ENCODE results near the gene SPG21.

The SPG21 gene

GRCh38 chr15:65033659-65034269 is 44.0 kb upstream of the SPG21 start:
- Histone ChIP-seq H3K36me3 (ENCODE audit: control insufficient read depth, insufficient read depth, low read length) (no peaks in the 10 kb centered on the region), H3K4me3 (replicated peaks; ENCODE audit: low read depth, low read length) (no peak overlapping the region), H3K27me3 (replicated peaks; ENCODE audit: control insufficient read depth, insufficient read depth, low read length) (no peaks in the 10 kb centered on the region)
- peak; percentile 71 for TF ChIP-seq CTCF (IDR thresholded peaks at IDR 0.05; ENCODE audit: insufficient read depth, low read length, poor library complexity, severe bottlenecking)
- DNase-seq (ENCODE audit: extremely low read depth, insufficient read length), result no peak

- Histone ChIP-seq H3K4me3 (replicated peaks; ENCODE audit: low read depth, low read length) (no peak overlapping the region), H3K36me3 (ENCODE audit: control insufficient read depth, insufficient read depth, low read length) (no peaks in the 10 kb centered on the region), H3K27me3 (replicated peaks; ENCODE audit: control insufficient read depth, insufficient read depth, low read length) (no peaks in the 10 kb centered on the region)
- TF ChIP-seq CTCF (IDR thresholded peaks at IDR 0.05; ENCODE audit: insufficient read depth, low read length, poor library complexity, severe bottlenecking), result peak; percentile 74
- peak; percentile 49 for DNase-seq (ENCODE audit: extremely low read depth, insufficient read length)
These were observed 43.3 kb upstream of the SPG21 start for GRCh38 chr15:65032801-65033537.

DNA sequence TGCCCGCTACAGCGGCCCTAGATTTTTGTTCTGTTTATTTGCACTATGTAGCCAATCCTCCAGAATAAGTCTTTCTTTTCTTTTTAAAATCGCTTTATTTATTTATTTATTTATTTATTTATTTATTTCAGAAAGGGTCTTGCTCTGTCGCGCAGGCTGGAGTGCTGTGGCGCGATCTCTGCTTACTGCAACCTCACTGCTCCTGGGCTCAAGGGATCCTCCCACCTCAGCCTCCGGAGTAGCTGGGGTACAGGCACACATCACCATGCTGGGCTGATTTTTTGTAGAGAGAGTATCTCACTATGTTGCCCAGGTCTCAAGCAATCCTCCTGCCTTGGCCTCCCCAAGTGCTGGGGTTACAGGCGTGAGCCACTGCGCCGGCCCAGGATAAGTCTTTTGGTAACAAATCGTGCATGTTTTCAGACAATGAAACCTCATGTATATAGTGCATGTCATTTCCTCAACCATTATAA is 40.1 kb upstream of the SPG21 start:
- TF ChIP-seq CTCF (IDR thresholded peaks at IDR 0.05; ENCODE audit: insufficient read depth, low read length, poor library complexity, severe bottlenecking), result no peak
- Histone ChIP-seq H3K4me3 (replicated peaks; ENCODE audit: low read depth, low read length) (no peak overlapping the region; the same call in 1 of the 2 replicates), H3K36me3 (ENCODE audit: control insufficient read depth, insufficient read depth, low read length) (peaks cover 1% of the 10 kb centered on the region; the same call in 1 of the 2 replicates), H3K27me3 (replicated peaks; ENCODE audit: control insufficient read depth, insufficient read depth, low read length) (no peaks in the 10 kb centered on the region)
- no peak for DNase-seq (ENCODE audit: extremely low read depth, insufficient read length)

DNA sequence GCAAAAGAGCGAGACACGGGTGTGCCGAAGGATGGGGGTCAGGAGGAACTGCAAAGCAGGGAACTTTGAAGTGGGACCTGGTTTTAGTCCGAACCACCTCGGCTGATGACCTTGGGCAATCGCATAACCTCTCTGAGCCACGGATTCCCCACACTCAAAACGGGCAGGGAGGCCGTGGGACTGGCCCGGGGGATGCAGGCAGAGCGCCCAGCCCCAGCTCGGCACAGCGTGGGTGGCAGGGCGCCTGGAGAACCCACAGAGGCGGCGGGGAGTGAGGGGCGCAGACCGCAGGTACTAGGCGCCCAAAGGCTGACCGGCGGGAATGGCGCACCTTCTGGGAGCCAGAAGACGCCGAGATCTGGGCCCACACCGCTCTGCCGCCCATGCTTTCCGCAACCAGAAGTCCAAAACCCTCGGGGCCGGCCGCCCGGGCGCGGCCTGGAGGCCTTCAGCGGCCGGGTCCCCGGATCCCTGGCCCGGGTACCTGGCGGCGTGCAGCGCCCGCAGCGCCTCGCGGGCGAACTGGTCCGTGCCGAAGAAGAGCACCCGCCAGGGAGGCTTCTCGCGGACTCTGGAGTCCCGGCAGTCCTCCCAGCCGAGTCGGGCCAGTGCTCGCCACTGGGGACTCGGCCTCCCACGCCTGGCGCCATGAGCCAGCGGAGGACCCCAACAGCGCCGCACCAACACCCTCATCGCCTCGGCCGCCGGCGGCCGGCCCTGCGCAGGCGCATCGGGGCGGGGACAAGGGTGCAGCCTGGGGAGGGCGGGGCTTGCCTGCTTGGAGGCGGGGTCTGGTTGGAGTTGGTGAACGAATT is 39.4 kb upstream of the SPG21 start, which contains the start of gene MTFMT:
Gene MTFMT (minus strand): TSS at position 719 of the 815 bp plus-strand sequence. CDS start 26 bp downstream, at position 693.
- Histone ChIP-seq H3K36me3 (ENCODE audit: control insufficient read depth, insufficient read depth, low read length) (peaks cover 1% of the 10 kb centered on the region; the same call in 1 of the 2 replicates), H3K4me3 (replicated peaks; ENCODE audit: low read depth, low read length) (peak within 1 kb of the TSS; percentile 90), H3K27me3 (replicated peaks; ENCODE audit: control insufficient read depth, insufficient read depth, low read length) (no peaks in the 10 kb centered on the region)
- peak; percentile 90 for DNase-seq (ENCODE audit: extremely low read depth, insufficient read length)
- no peak for TF ChIP-seq CTCF (IDR thresholded peaks at IDR 0.05; ENCODE audit: insufficient read depth, low read length, poor library complexity, severe bottlenecking)

GRCh38 chr15:65028338-65028737 is 38.6 kb upstream of the SPG21 start:
- TF ChIP-seq CTCF (IDR thresholded peaks at IDR 0.05; ENCODE audit: insufficient read depth, low read length, poor library complexity, severe bottlenecking), result no peak
- peak overlapping the region; percentile 90 for H3K4me3 ChIP-seq (replicated peaks; ENCODE audit: low read depth, low read length)
- H3K27me3 ChIP-seq (replicated peaks; ENCODE audit: control insufficient read depth, insufficient read depth, low read length), result no peaks in the 10 kb centered on the region
- peaks cover 1% of the 10 kb centered on the region; the same call in 1 of the 2 replicates for H3K36me3 ChIP-seq (ENCODE audit: control insufficient read depth, insufficient read depth, low read length)
- peak; percentile 11 for DNase-seq (ENCODE audit: extremely low read depth, insufficient read length)

Measured in GM06990 (cell line).